DMS 273 (cell line): ENCODE results near the gene SCYGR7.
"Not testable (repeated sequence)": the region's sequence is repeated elsewhere in the genome, so short reads cannot be mapped to it uniquely, and the experiment has no call there.

ENCODE experiments used
- DNase-seq: peaks from one replicate; lab custom pipeline; 2025; ENCODE audit not compliant: unreplicated experiment; lab: John Stamatoyannopoulos, UW

Gene SCYGR7

DNA sequence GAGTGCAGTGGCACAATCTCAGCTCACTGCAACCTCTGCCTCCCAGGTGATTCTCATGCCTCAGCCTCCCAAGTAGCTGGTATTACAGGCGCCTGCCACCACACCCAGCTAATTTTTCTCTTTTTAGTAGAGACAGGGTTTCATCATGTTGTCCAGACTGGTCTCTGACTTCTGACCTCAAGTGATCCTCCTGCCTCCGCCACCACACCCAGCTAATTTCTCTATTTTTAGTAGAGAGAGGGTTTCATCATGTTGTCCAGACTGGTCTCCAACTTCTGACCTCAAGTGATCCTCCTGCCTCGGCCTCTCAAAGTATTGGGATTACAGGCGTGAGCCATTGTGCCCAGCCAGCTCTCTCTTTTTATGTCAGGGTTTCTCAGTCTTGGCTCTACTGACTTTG, 28.1 kb downstream of the SCYGR7 start:
- DNase-seq, result not testable (repeated sequence)

DNA sequence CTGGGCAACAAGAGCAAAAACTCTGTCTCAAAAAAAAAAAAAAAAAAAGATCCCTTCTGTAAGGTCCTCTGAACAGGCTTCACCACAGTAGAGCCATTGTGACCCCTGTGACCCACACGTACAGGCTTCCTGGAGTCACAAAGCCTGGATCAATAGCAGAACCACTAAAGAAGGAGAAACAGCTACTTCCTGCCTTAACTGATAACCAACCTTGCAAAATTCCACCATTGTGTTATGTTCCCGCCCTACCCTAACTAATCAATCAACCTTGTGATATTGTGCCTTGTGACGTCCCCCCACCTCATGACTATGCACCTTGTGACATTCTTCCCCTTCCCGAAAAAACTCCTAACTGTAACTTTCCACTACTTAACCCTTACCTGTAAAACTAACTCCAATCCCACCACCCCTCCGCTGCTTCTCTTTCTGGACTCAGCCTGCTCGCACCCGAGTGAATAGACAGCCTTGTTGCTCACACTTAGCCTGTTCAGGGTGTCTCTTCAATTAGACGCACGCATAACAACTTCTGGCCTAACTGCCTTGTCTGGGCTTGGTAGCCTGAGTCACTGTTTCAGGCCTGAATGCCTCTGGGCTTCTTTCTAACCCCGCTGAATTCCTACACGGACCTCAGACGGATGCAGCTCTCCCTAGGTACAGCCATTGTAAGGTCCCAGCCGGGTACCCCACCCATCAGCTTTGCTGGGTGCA, 31.4 kb downstream of the SCYGR7 start:
- no peak for DNase-seq

DNA sequence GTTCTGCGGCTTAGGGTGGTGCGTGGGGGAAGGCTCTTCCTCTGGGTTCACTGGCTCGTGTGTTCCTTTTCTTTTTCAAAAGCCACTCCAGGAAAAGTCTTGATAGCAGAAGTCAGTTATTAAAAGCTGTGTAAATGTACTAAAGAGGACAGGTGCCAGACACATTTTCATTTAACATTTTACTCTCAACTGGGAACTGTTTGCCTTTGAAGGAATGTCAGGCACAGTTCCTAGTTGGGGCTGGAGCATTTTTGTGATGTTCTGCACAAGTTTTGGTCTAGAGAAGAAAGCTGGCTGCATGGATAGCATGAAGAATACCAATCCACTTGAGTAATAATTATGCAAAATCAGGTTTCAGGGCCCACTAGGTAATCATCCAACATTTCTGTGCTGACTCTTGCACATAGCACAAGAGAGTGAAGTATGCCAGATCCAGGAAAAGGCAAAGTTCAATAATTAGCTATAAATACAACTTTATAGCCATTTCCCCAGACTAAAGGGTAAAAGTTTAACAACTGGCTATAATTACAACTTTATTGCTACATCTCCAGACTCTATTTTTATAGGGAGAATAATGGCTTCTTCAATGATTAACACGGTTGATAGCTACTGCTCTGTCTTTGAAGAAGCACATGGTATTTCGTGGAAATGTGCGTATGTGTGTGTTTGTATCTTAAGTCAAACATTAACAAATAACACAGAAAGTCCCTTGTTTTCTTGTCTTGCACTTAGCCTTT, 33.8 kb downstream of the SCYGR7 start:
- no peak for DNase-seq

DNA sequence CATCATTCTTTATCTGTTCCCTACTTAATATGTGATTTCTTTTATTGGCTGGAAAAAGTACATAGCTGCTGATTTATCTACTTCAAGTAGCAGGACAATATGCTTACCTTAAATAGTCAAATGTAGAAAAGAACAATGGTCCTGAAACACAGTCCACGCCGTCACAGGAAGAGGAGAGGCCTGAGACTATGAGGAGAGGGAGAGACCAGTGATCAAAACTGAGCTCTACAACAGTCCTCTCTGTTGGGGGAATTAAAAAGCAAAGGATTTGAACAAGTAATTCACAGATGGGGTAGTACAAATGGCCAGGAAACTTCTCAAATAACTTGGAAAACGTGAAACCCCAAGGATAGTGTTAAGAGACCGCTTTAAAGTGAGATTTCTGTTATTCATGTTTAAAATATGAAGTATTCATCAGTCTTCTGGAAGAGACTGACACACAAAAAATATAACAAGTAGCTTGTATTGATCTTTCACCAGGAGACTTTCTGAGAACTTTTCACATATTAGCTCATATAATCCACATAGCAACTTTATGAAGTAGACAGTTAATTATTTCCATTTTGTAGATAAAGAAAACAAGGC, 37.7 kb downstream of the SCYGR7 start:
- no peak for DNase-seq

DNA sequence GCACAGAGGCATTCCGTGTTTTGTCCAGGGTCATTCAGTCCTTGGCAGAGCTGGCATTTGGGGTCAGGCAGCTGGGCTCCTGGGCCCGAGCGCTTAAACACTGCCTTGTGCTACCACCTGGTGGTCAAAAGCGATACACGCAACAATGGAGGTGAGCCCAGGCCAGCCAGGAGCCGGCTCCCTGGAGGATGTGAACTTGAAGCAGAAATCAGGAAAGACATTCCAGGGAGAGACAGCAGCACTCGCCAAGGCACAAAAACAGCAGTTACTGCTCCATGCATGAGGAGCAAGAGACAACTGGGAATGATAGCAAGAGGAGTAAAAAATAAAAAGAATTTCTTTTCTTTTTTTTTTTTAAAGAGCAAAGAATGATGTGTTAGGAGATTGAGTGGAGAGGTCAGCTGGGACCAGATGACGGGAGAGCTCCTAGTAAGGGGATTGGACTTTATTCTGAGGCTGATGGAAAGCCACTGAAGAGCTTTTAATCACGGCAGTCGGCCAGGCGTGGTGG, 38.3 kb downstream of the SCYGR7 start:
- peak; percentile 88 for DNase-seq

DNA sequence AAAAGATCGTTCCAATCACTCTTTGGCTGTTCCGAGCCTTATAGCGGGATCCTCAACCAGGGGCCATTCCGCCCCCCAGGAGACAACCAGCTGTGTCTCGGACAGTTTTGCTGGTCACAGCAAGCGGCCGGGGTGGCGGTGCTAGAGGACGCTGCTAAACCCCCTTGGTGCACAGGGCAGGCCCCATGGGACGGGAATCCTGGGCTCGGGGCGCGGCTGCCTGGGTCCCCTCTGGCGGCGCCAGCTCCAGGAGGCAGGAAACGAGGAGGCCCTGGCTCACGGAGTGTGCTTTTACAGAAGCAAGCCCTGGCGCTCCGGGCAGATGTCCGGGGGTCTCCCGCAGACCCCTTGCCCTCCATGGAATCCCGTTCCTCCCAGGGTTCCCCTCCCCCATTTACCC, 39.7 kb downstream of the SCYGR7 start:
- no peak for DNase-seq

DNA sequence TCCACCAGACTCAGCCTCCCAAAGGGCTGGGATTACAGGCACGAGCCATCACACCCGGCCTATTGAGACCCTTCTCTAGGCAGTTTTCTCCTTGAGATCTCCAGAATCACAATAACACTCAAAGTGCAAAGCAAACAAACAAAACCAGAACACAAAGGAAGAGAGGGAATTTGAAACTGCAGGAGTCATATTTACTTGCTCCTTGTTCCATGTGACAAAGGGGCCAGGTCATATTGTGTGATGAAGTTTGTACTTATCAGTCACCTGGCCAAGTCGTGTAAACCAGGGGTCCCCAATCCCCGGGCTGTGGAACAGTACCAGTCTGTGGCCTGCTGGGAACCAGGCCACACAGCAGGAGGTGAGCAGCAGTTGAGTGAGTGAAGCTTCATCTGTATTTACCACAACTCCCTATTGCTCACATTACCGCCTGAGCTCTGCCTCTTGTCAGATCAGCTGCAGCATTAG, 44.1 kb downstream of the SCYGR7 start:
- no peak for DNase-seq

DNA sequence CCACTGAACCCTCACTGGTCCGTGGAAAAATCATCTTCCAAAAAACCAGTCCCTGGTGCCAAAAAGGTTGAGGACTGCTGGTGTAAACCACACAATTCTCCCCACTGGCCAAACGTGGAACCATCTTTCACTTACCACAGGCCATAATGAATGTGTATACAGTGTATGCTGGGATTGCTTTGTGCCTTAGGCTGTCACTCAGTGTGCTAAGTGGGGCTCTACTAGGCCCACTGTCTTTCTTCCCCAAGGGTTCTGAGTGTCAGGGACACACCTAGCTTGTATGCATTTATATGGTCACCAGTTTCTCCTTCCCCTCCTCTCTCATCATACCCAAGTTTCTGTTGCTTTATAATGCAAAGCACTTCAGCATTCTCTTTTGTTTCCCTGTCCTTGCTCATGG, 44.8 kb downstream of the SCYGR7 start:
- no peak for DNase-seq

DNA sequence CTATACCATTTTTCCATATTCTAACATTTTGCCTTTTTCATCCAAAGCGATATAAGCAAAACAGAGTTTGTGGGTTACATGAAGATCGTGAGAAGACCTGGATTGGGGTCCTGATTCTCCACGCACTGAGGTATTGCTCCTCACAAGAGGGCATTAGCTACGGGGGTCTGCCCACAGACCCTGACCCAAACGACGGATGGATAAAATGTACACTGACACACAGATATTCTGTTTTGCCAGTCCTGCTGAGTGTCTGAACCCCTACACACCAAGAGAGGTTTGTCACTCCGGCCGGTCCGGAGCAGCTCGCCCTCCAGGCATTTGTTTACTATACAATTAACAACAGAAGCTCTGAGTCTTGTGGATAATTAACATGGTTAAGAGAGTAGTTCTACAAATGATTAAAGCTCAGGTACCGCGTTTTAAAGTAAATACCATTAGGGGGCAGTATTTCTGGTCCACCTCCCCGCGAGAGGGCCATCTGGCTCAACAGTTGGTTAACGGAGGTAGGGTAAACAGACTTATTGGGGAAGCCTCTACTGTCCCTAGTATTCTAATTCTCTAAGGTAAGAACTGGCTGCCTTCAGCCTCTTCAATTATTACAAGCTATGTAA, 46.0 kb downstream of the SCYGR7 start:
- peak; percentile 44 for DNase-seq

DNA sequence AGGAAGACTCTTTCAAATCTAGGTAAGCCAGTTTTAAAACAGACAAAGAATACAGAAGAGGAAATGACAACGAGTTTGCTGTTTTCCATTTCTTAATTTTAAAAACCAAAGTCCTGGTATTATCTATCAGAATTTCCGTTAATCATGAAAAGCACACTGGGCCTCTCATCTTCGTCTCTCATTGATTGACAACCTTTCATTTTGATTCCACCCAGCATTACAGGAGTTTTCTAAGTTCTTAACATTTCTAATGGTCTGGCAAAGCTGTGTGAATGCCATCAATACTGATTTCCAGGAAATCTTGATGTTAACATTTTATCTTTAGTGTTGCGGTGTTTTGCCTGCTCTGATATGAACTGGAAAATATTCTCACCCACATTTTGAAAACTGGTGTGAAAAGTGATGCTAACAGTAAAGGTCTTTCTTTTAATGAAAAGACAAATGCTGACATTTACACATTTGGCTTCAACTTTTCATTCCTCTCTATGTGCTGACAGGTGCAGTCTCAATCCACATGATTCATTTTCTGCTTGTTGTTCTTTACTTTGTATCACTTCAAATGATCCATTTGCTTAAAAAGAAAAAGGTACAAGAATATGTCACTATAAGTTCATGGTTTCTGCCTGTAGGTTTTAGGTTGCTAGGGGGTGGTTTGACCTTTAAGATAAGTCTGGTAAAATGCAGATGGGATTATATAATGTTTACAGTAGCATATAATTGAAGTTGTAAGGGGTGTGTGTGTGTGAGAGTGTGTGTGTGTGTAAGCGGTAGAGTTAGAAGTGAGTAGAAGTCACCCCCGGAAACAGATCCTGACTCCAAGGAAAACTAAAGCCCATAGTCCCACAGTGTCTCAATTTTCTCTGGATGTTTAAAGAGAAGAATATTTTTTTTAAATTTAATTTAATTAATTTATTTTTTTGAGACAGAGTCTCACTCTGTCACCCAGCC, 47.0 kb downstream of the SCYGR7 start:
- DNase-seq, result no peak
